GM10266 (cell line): ENCODE results near the gene INTS6.

ENCODE experiments used
- DNase-seq: peaks from one replicate; pipeline ENCODE4 v3.0.0; 2012; ENCODE audit errors: extremely low spot score
- CTCF ChIP-seq: IDR thresholded peaks from 2 replicates; pipeline ENCODE4 v1.5.1; 2012; ENCODE audit warnings: mild to moderate bottlenecking, low read depth; ENCODE audit not compliant: control insufficient read depth, insufficient read depth; ENCODE audit errors: missing control alignments

INTS6 gene

GRCh38 chr13:51357928-51358595 is 94.8 kb downstream of the INTS6 start:
- TF ChIP-seq CTCF: no peak
- no peak for DNase-seq

GRCh38 chr13:51355217-51355616 is 97.6 kb downstream of the INTS6 start:
- DNase-seq: no peak
- TF ChIP-seq CTCF: no peak

- no peak for TF ChIP-seq CTCF
- no peak for DNase-seq
Measured at GRCh38 chr13:51349016-51349415, 103.8 kb downstream of the INTS6 start.

GRCh38 chr13:51348069-51348967 is 104.5 kb downstream of the INTS6 start:
- DNase-seq: no peak
- TF ChIP-seq CTCF: no peak

GRCh38 chr13:51347099-51347498 is 105.7 kb downstream of the INTS6 start:
- no peak for TF ChIP-seq CTCF
- DNase-seq: no peak

- no peak for DNase-seq
- TF ChIP-seq CTCF: no peak
Measured at GRCh38 chr13:51346397-51346796, 106.4 kb downstream of the INTS6 start.

GRCh38 chr13:51343475-51343874 is 109.4 kb downstream of the INTS6 start:
- DNase-seq: no peak
- TF ChIP-seq CTCF: no peak
